Ectodermal cell (in vitro differentiated cells): Measurements from ENCODE around the gene CLUH.

ENCODE experiments used
- H3K27ac ChIP-seq: 2 replicates; pipeline ENCODE4 v1.7.0; 2013; ENCODE audit warnings: mild to moderate bottlenecking, low read depth, low read length; ENCODE audit not compliant: insufficient read depth, poor library complexity, severe bottlenecking
- H3K27me3 ChIP-seq: 2 replicates; pipeline ENCODE4 v1.7.0; 2013; ENCODE audit warnings: mild to moderate bottlenecking, low read length; ENCODE audit not compliant: insufficient read depth, control insufficient read depth, poor library complexity, severe bottlenecking
- H3K36me3 ChIP-seq: one replicate; pipeline ENCODE4 v1.7.0; 2013; ENCODE audit warnings: low read length; ENCODE audit not compliant: control insufficient read depth, insufficient read depth
- H3K4me1 ChIP-seq: one replicate; pipeline ENCODE4 v1.7.0; 2013; ENCODE audit warnings: low read length; ENCODE audit not compliant: control insufficient read depth, insufficient read depth
- H3K4me3 ChIP-seq: 2 replicates; pipeline ENCODE4 v1.7.0; 2013; ENCODE audit warnings: low read depth, low read length, control low read depth; ENCODE audit not compliant: insufficient read depth
- H3K9me3 ChIP-seq: 2 replicates; pipeline ENCODE4 v1.7.0; 2013; ENCODE audit warnings: mild to moderate bottlenecking, low read length, moderate library complexity; ENCODE audit not compliant: control insufficient read depth
- WGBS, 2 experiments: methylation state at CpG; one replicate each; pipeline ENCODE4 v1.1.7; 2013; ENCODE audit warnings: missing lambda C conversion rate in 2 of 2; 5-methylcytosine and 5-hydroxymethylcytosine counted together

The CLUH gene

GRCh38 chr17:2707721-2708584, 3.6 kb downstream of the CLUH start:
- no peak overlapping the region for H3K4me3 ChIP-seq
- 89 to 90% methylated on average over 13 of the region's 13 CpGs for WGBS, 2 experiments

DNA sequence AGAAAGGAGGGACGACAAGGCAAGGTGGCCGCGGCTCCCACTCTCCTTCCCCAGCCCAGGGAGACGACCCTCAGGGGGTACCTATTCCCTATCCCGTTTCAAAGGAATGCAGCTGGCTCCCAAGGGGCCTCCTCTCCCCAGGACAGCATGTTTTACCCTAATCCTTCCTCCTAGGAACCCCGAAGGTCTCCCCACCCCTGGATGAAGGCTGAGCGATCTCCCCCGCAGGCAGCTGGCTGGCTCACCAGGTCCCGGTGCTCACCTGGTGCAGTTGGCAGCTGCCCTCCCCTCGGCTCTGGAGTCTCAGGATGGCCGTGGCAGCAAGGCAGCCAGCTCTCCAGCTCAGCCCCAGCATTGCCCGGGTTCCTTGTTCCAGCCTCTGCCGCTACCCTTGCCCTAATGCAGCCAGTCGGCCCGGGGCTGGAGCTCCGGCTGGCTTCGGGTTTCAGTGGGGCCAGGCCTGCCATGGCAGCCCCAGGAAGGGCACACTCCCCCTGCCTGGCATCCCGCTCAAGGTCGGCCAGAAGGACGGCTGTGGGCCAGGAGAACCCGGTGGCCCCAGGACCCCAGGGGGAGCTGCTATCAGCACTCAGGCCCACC, 4.6 kb downstream of the CLUH start:
- WGBS, 2 experiments = 84 to 87% methylated on average over 21 of the region's 21 CpGs
- Histone ChIP-seq H3K4me1 (peaks cover 24% of the 10 kb centered on the region), H3K27me3 (peaks cover 19% of the 10 kb centered on the region), H3K9me3 (no peaks in the 10 kb centered on the region), H3K4me3 (no peak overlapping the region), H3K27ac (no peak overlapping the region), H3K36me3 (no peaks in the 10 kb centered on the region)

More at GRCh38 chr17:2707721-2708584, 3.6 kb downstream of the CLUH start:
- no peaks in the 10 kb centered on the region for H3K36me3 ChIP-seq
- H3K4me1 ChIP-seq = peaks cover 24% of the 10 kb centered on the region
- H3K9me3 ChIP-seq = no peaks in the 10 kb centered on the region
- peaks cover 21% of the 10 kb centered on the region for H3K27me3 ChIP-seq
- no peak overlapping the region for H3K27ac ChIP-seq

GRCh38 chr17:2705888-2706795, 5.4 kb downstream of the CLUH start:
- no peaks in the 10 kb centered on the region for H3K36me3 ChIP-seq
- no peaks in the 10 kb centered on the region for H3K9me3 ChIP-seq
- WGBS, 2 experiments = 94% methylated on average over 25 of the region's 25 CpGs
- H3K4me3 ChIP-seq = no peak overlapping the region
- peaks cover 24% of the 10 kb centered on the region for H3K4me1 ChIP-seq
- no peak overlapping the region for H3K27ac ChIP-seq
- H3K27me3 ChIP-seq = peaks cover 12% of the 10 kb centered on the region

GRCh38 chr17:2705263-2705662, 6.3 kb downstream of the CLUH start:
- 80 to 86% methylated on average over 7 of the region's 7 CpGs for WGBS, 2 experiments
- Histone ChIP-seq H3K27me3 (peaks cover 3% of the 10 kb centered on the region), H3K36me3 (peaks cover 4% of the 10 kb centered on the region), H3K27ac (no peak overlapping the region), H3K4me1 (peaks cover 24% of the 10 kb centered on the region), H3K4me3 (no peak overlapping the region), H3K9me3 (no peaks in the 10 kb centered on the region)

DNA sequence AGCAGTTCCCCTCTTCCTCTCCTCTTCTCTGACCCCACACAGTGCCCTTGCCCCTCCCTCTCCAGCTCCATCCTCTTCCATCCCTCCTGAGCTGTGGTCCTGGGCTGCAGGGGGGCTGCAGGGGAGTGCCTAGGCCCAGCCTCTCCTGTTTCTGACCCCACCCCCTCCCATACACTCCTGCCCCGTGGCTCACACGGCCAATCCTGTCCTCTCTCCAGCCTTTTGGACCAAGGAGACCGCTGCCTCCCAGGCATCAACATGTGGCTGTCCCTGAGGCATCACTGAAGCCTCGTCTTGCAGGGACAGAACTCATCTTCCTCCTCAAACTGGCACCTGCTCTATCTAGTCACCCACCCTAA, 6.7 kb downstream of the CLUH start:
- Histone ChIP-seq H3K9me3 (no peaks in the 10 kb centered on the region), H3K36me3 (peaks cover 4% of the 10 kb centered on the region), H3K4me3 (no peak overlapping the region), H3K27ac (no peak overlapping the region), H3K4me1 (peaks cover 24% of the 10 kb centered on the region), H3K27me3 (no peaks in the 10 kb centered on the region)
- WGBS, 2 experiments = 46 to 53% methylated on average over 4 of the region's 4 CpGs

DNA sequence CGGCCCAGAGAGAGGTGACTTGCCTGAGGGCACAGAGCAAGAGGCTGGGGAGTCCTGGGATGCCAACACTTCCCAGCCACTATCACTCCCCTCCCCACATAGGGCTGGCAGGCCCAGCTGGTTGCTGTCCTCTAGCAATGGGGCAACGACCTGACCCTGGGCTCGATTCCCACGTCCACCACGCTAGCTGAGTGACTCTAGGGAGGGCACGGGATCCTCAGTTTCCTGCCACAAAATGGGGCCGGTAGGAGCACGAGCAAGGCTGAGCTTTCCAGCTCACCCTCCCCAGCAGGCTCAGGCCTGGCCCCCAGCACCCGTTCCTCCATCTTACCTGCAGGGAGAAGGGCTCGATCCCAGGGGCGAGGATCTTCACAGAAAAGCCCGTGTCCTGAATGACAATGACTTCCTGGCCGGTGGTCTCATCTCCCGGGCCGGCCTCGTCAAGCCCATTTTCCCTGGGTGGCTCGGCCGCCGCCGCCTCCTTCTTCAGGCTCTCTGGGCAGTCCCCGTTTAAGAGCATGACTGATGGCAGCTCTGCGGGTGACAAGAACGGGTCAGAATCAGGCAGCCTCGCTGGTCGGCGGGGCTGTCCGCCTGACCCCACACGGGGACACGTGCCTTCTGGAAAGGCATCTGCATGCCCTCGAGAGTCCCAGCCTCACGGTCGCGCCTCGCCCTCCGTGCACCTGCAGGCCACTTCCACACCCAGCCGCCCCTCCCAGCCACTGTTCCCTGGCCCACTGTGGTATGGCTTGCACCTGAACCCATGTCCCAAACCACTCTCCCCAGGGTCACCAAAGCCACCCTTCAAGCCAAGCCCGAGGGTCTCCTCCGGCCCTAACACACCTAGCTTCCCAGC, 7.3 kb downstream of the CLUH start:
- Histone ChIP-seq H3K27me3 (no peaks in the 10 kb centered on the region), H3K4me1 (peaks cover 24% of the 10 kb centered on the region), H3K36me3 (peaks cover 4% of the 10 kb centered on the region), H3K4me3 (no peak overlapping the region), H3K9me3 (no peaks in the 10 kb centered on the region), H3K27ac (no peak overlapping the region)
- WGBS, 2 experiments = 88% methylated on average over 38 of the region's 38 CpGs

- no peaks in the 10 kb centered on the region for H3K9me3 ChIP-seq
- H3K36me3 ChIP-seq = peaks cover 4% of the 10 kb centered on the region
- H3K27ac ChIP-seq = no peak overlapping the region
- H3K4me3 ChIP-seq = no peak overlapping the region
- peaks cover 24% of the 10 kb centered on the region for H3K4me1 ChIP-seq
- H3K27me3 ChIP-seq = no peaks in the 10 kb centered on the region
- 93 to 96% methylated on average over 16 of the region's 16 CpGs for WGBS, 2 experiments
These were observed 8.0 kb downstream of the CLUH start for GRCh38 chr17:2703606-2704005.

- WGBS, 2 experiments = 94% methylated on average over 20 of the region's 20 CpGs
- peaks cover 24% of the 10 kb centered on the region for H3K4me1 ChIP-seq
- no peaks in the 10 kb centered on the region for H3K9me3 ChIP-seq
- H3K27me3 ChIP-seq = no peaks in the 10 kb centered on the region
- no peak overlapping the region for H3K4me3 ChIP-seq
- no peak overlapping the region for H3K27ac ChIP-seq
- peaks cover 8% of the 10 kb centered on the region for H3K36me3 ChIP-seq
These were observed 8.4 kb downstream of the CLUH start for GRCh38 chr17:2703181-2703580.

- no peak overlapping the region for H3K27ac ChIP-seq
- no peaks in the 10 kb centered on the region for H3K9me3 ChIP-seq
- WGBS, 2 experiments = 91 to 94% methylated on average over 22 of the region's 22 CpGs
- no peak overlapping the region for H3K4me3 ChIP-seq
- H3K36me3 ChIP-seq = peaks cover 12% of the 10 kb centered on the region
- H3K27me3 ChIP-seq = no peaks in the 10 kb centered on the region
- peaks cover 15% of the 10 kb centered on the region for H3K4me1 ChIP-seq
These were observed 9.4 kb downstream of the CLUH start for GRCh38 chr17:2701996-2702741.
